A673 (cell line): ENCODE data around the gene C19orf38. TPM values are rescaled to one million over a fixed set of nuclear protein-coding genes. Genes with fewer than 3 reads are reported as not detected.

Source experiments
- BruUV-seq: library from RNA; stranded (reverse); fragments of 400-500 nt; replicated peaks from 2 replicates; lab custom pipeline; 2021; lab: Mats Ljungman, UMichigan
- CTCF ChIA-PET: fragments of 300-600 bp; sonication (Branson Sonifier 250); formaldehyde crosslinking; loops from one replicate; lab custom pipeline; 2022; ENCODE audit warnings: antibody characterized with exemption; lab: Charles Lee
- POLR2A ChIA-PET: fragments of 300-600 bp; sonication (Branson Sonifier 250); formaldehyde crosslinking; loops from one replicate; lab custom pipeline; 2022; ENCODE audit warnings: antibody characterized with exemption; ENCODE audit not compliant: low non-redundant PET; lab: Charles Lee
- DNase-seq: peaks from one replicate; pipeline ENCODE4 v3.0.0-alpha.2; 2015; ENCODE audit warnings: low spot score
- H3K27ac ChIP-seq: fragments of 200-600 bp; sonication (generic); 2 replicates; pipeline ENCODE4 v1.5.1; 2016; ENCODE audit warnings: mixed run types, low read depth, mild to moderate bottlenecking, mixed read lengths, antibody characterized with exemption, low read length; ENCODE audit not compliant: poor library complexity, severe bottlenecking
- H3K27me3 ChIP-seq: fragments of 200-600 bp; sonication (generic); replicated peaks from 2 replicates; pipeline ENCODE4 v1.6.1; 2017; ENCODE audit warnings: mixed run types, low read depth, mild to moderate bottlenecking, mixed read lengths, antibody characterized with exemption, low read length; ENCODE audit not compliant: insufficient read depth, poor library complexity
- H3K36me3 ChIP-seq: fragments of 200-600 bp; sonication (generic); 2 replicates; pipeline ENCODE4 v1.6.1; 2016; ENCODE audit warnings: mixed run types, mild to moderate bottlenecking, mixed read lengths, antibody characterized with exemption, low read length; ENCODE audit not compliant: insufficient read depth, poor library complexity, severe bottlenecking
- H3K4me1 ChIP-seq: fragments of 200-600 bp; sonication (generic); 2 replicates; pipeline ENCODE4 v1.6.1; 2017; ENCODE audit warnings: mixed run types, mild to moderate bottlenecking, mixed read lengths, antibody characterized with exemption, low read length; ENCODE audit not compliant: insufficient read depth, poor library complexity, severe bottlenecking
- H3K4me3 ChIP-seq: fragments of 200-600 bp; sonication (generic); 2 replicates; pipeline ENCODE4 v1.5.1; 2016; ENCODE audit warnings: low read depth, mixed run types, mild to moderate bottlenecking, mixed read lengths, low read length; ENCODE audit not compliant: poor library complexity, severe bottlenecking
- H3K9me3 ChIP-seq: fragments of 200-600 bp; sonication (generic); 2 replicates; pipeline ENCODE4 v1.6.1; 2016; ENCODE audit warnings: mixed run types, low read depth, mild to moderate bottlenecking, mixed read lengths, antibody characterized with exemption, low read length; ENCODE audit not compliant: poor library complexity, severe bottlenecking
- CTCF ChIP-seq: fragments of 300-800, 200-600 bp; sonication (generic); conservative IDR thresholded peaks from 2 replicates; pipeline ENCODE4 v1.5.1; 2017; ENCODE audit warnings: low read depth, mild to moderate bottlenecking, antibody characterized with exemption, low read length, moderate library complexity, mixed read lengths
- EZH2 ChIP-seq: fragments of 200-600 bp; sonication (generic); IDR thresholded peaks from 2 replicates; pipeline ENCODE4 v1.6.1; 2017; ENCODE audit warnings: borderline replicate concordance, low read depth, mild to moderate bottlenecking, mixed read lengths, antibody characterized with exemption, low read length; ENCODE audit not compliant: poor library complexity, severe bottlenecking
- intact Hi-C: fragments of 100-400 bp; cut with micrococcal nuclease; formaldehyde crosslinking; loops from one replicate; pipeline ENCODE4 v1.10.0; 2022; ENCODE audit not compliant: unreplicated experiment
- total RNA-seq: library from RNA; stranded (reverse); gene quantifications from 2 replicates; pipeline ENCODE4 v1.2.3, GENCODE V29; 2021

C19orf38 gene
- total RNA-seq, 1 experiment from 2014 or later, result not detected

- Histone ChIP-seq H3K4me3 (no peak overlapping the region), H3K27ac (peak overlapping the region; percentile 37)
- POLR2A ChIA-PET, result no interaction called here
Measured at GRCh38 chr19:10815969-10816644, 32.1 kb upstream of the C19orf38 start.

GRCh38 chr19:10816691-10817090, 31.5 kb upstream of the C19orf38 start:
- Histone ChIP-seq H3K27ac (no peak overlapping the region), H3K27me3 (no peaks in the 10 kb centered on the region), H3K36me3 (peaks cover 15% of the 10 kb centered on the region), H3K9me3 (no peaks in the 10 kb centered on the region), H3K4me1 (peaks cover 8% of the 10 kb centered on the region), H3K4me3 (no peak overlapping the region)
- CTCF ChIA-PET, result no interaction called here
- TF ChIP-seq EZH2 (no peak), CTCF (no peak)
- DNase-seq, result no peak
- BruUV-seq, result no TSS peak
- intact Hi-C loops, result no loop called here
- POLR2A ChIA-PET, result no interaction called here

More at GRCh38 chr19:10815969-10816644, 32.1 kb upstream of the C19orf38 start:
- DNase-seq, result no peak
- Histone ChIP-seq H3K4me1 (peaks cover 8% of the 10 kb centered on the region), H3K9me3 (no peaks in the 10 kb centered on the region), H3K36me3 (peaks cover 13% of the 10 kb centered on the region), H3K27me3 (no peaks in the 10 kb centered on the region)
- TF ChIP-seq CTCF (no peak), EZH2 (no peak)
- intact Hi-C loops, result no loop called here
- no TSS peak for BruUV-seq
- CTCF ChIA-PET, result no interaction called here

GRCh38 chr19:10817291-10818038, 30.8 kb upstream of the C19orf38 start:
- Histone ChIP-seq H3K9me3 (no peaks in the 10 kb centered on the region), H3K27me3 (no peaks in the 10 kb centered on the region), H3K36me3 (peaks cover 15% of the 10 kb centered on the region), H3K4me1 (peaks cover 8% of the 10 kb centered on the region), H3K27ac (peak overlapping the region; percentile 42), H3K4me3 (no peak overlapping the region)
- no peak for TF ChIP-seq CTCF
- TF ChIP-seq EZH2, result no peak
- CTCF ChIA-PET, result interaction anchor here (0.7 kb wide), 1 partner anchor 47 kb away, joined by 3 read pairs; no protein-coding TSS in a partner anchor
- intact Hi-C loops, result no loop called here
- DNase-seq, result no peak
- no TSS peak for BruUV-seq
- POLR2A ChIA-PET, result no interaction called here
